ENCODE results near the gene KIF1B.
A peak's percentile ranks its signal among the peaks of the same experiment; 100 is the strongest.

- TF ChIP-seq CTCF (IDR thresholded peaks at IDR 0.05; ENCODE audit: low read depth, low read length, missing input control): no peak
- no peak for TF ChIP-seq REST (IDR thresholded peaks at IDR 0.05)
- TF ChIP-seq TAF1 (conservative IDR thresholded peaks at IDR 0.05): peak; percentile 57
- TF ChIP-seq ZBTB33 (IDR thresholded peaks at IDR 0.05): peak; percentile 48
- TF ChIP-seq ATF3 (IDR thresholded peaks at IDR 0.05): no peak
- peak; percentile 72 for TF ChIP-seq SP1 (IDR thresholded peaks at IDR 0.05)
- peak; percentile 20 for TF ChIP-seq MAX (IDR thresholded peaks at IDR 0.05)
- peak; percentile 59 to 61 for TF ChIP-seq RXRA (IDR thresholded peaks at IDR 0.05)
- TF ChIP-seq JUND (IDR thresholded peaks at IDR 0.05): peak; percentile 64
- TF ChIP-seq FOXA1 (IDR thresholded peaks at IDR 0.05): no peak
- TF ChIP-seq NR2F2 (IDR thresholded peaks at IDR 0.05): peak; percentile 28
- TF ChIP-seq HNF4A (conservative IDR thresholded peaks at IDR 0.05): peak; percentile 74 to 81
- TF ChIP-seq YY1 (IDR thresholded peaks at IDR 0.05): peak; percentile 97
- TF ChIP-seq RAD21 (IDR thresholded peaks at IDR 0.05): peak; percentile 46 to 48
Observed at GRCh38 chr1:10210841-10211804, 753 bp downstream of the KIF1B start.

Measured in liver (tissue), 3 donors.